ENCODE results near the gene HTR3A.

The HTR3A gene

GRCh38 chr11:114031246-114031966, 56.5 kb downstream of the HTR3A start:
- POLR2A ChIA-PET, result no interaction called here
- no peaks in the 10 kb centered on the region for H3K36me3 ChIP-seq (ENCODE audit: control insufficient read depth in 2 of 2, insufficient read depth in 1 of 2, low read length in 2 of 2)
- CTCF ChIA-PET, result interaction anchor here (7.1 kb wide), 1 partner anchor 231 kb away, joined by 68 read pairs; no protein-coding TSS in a partner anchor
- no peak overlapping the region for H3K27ac ChIP-seq (ENCODE audit: extremely low read depth, low read depth, low read length)
- H3K9me3 ChIP-seq (ENCODE audit: control insufficient read depth, insufficient read depth, low read depth, low read length), result no peaks in the 10 kb centered on the region
- no peak overlapping the region for H3K4me3 ChIP-seq (ENCODE audit: low read depth, low read length)
- no peak for TF ChIP-seq REPIN1 (tag by site-specific recombination; IDR thresholded peaks at IDR 0.05; ENCODE audit: low read depth)
- no peak for TF ChIP-seq BCL11A (tag by site-specific recombination; IDR thresholded peaks at IDR 0.05; ENCODE audit: low read depth)
- no peak for TF ChIP-seq ZNF596 (tag by site-specific recombination; IDR thresholded peaks at IDR 0.05)
- TF ChIP-seq ZNF48 (tag by site-specific recombination; IDR thresholded peaks at IDR 0.05), result no peak
- TF ChIP-seq KLF1 (tag by site-specific recombination; IDR thresholded peaks at IDR 0.05), result no peak
- TF ChIP-seq ZNF670 (tag by site-specific recombination; IDR thresholded peaks at IDR 0.05; ENCODE audit: low read depth), result no peak
- TF ChIP-seq HOXC10 (CRISPR knock-in tag; IDR thresholded peaks at IDR 0.05), result no peak
- TF ChIP-seq GLIS1 (tag by site-specific recombination; IDR thresholded peaks at IDR 0.05), result no peak
- TF ChIP-seq ZNF510 (tag by site-specific recombination; IDR thresholded peaks at IDR 0.05; ENCODE audit: insufficient replicate concordance), result no peak
- no peak for TF ChIP-seq GLI2 (tag by site-specific recombination; IDR thresholded peaks at IDR 0.05; ENCODE audit: borderline replicate concordance, low read depth)
- no peak for TF ChIP-seq ZNF747 (tag by site-specific recombination; IDR thresholded peaks at IDR 0.05)
- no peak for TF ChIP-seq MZF1 (tag by site-specific recombination; IDR thresholded peaks at IDR 0.05; ENCODE audit: borderline replicate concordance)
- TF ChIP-seq ZBTB7A (tag by site-specific recombination; IDR thresholded peaks at IDR 0.05; ENCODE audit: low read depth), result no peak
- no peak for TF ChIP-seq ZBTB1 (tag by site-specific recombination; IDR thresholded peaks at IDR 0.05)
- TF ChIP-seq ZFHX2 (tag by site-specific recombination; conservative IDR thresholded peaks at IDR 0.05), result no peak
- no peaks in the 10 kb centered on the region for H3K4me1 ChIP-seq (ENCODE audit: control insufficient read depth, insufficient read depth, low read length)

GRCh38 chr11:114031967-114032320, 57.0 kb downstream of the HTR3A start:
- no peaks in the 10 kb centered on the region for H3K9me3 ChIP-seq (ENCODE audit: control insufficient read depth, insufficient read depth, low read depth, low read length)
- ChIA-PET POLR2A (no interaction called here), CTCF (interaction anchor here (5.7 kb wide), 1 partner anchor 228 kb away, joined by 86 read pairs; no protein-coding TSS in a partner anchor)
- no peaks in the 10 kb centered on the region for H3K36me3 ChIP-seq (ENCODE audit: control insufficient read depth in 2 of 2, insufficient read depth in 1 of 2, low read length in 2 of 2)
- no peaks in the 10 kb centered on the region for H3K4me1 ChIP-seq (ENCODE audit: control insufficient read depth, insufficient read depth, low read length)
- no peak overlapping the region for H3K4me3 ChIP-seq (ENCODE audit: low read depth, low read length)
- no peak overlapping the region for H3K27ac ChIP-seq (ENCODE audit: extremely low read depth, low read depth, low read length)
- TF ChIP-seq ZNF423 (tag by site-specific recombination; IDR thresholded peaks at IDR 0.05) (no peak), ZBTB49 (tag by site-specific recombination; IDR thresholded peaks at IDR 0.05; ENCODE audit: low read depth) (no peak), ZBTB21 (tag by site-specific recombination; IDR thresholded peaks at IDR 0.05) (no peak), ZNF558 (tag by site-specific recombination; IDR thresholded peaks at IDR 0.05) (no peak), ZNF311 (tag by site-specific recombination; IDR thresholded peaks at IDR 0.05; ENCODE audit: borderline replicate concordance) (no peak), SETDB1 (IDR thresholded peaks at IDR 0.05; ENCODE audit: insufficient read length, low read length) (no peak), ZNF76 (tag by site-specific recombination; IDR thresholded peaks at IDR 0.05; ENCODE audit: borderline replicate concordance, low read depth) (no peak), ZNF510 (tag by site-specific recombination; IDR thresholded peaks at IDR 0.05; ENCODE audit: insufficient replicate concordance) (no peak), ATF2 (tag by site-specific recombination; IDR thresholded peaks at IDR 0.05; ENCODE audit: low read depth) (no peak), ZNF416 (tag by site-specific recombination; IDR thresholded peaks at IDR 0.05) (no peak), ZNF214 (tag by site-specific recombination; IDR thresholded peaks at IDR 0.05; ENCODE audit: borderline replicate concordance) (no peak), KLF9 (tag by site-specific recombination; IDR thresholded peaks at IDR 0.05; ENCODE audit: low read depth) (no peak)
- TF ChIP-seq, protein P1, sequence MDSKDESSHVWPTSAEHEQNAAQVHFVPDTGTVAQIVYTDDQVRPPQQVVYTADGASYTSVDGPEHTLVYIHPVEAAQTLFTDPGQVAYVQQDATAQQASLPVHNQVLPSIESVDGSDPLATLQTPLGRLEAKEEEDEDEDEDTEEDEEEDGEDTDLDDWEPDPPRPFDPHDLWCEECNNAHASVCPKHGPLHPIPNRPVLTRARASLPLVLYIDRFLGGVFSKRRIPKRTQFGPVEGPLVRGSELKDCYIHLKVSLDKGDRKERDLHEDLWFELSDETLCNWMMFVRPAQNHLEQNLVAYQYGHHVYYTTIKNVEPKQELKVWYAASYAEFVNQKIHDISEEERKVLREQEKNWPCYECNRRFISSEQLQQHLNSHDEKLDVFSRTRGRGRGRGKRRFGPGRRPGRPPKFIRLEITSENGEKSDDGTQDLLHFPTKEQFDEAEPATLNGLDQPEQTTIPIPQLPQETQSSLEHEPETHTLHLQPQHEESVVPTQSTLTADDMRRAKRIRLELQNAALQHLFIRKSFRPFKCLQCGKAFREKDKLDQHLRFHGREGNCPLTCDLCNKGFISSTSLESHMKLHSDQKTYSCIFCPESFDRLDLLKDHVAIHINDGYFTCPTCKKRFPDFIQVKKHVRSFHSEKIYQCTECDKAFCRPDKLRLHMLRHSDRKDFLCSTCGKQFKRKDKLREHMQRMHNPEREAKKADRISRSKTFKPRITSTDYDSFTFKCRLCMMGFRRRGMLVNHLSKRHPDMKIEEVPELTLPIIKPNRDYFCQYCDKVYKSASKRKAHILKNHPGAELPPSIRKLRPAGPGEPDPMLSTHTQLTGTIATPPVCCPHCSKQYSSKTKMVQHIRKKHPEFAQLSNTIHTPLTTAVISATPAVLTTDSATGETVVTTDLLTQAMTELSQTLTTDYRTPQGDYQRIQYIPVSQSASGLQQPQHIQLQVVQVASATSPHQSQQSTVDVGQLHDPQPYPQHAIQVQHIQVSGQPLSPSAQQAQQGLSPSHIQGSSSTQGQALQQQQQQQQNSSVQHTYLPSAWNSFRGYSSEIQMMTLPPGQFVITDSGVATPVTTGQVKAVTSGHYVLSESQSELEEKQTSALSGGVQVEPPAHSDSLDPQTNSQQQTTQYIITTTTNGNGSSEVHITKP (tag by site-specific recombination; IDR thresholded peaks at IDR 0.05), result no peak

All from HEK293 (cell line).